ENCODE data around the gene FOXD4L6. TPM values are rescaled to one million over a fixed set of nuclear protein-coding genes. Genes with fewer than 3 reads are reported as not detected.
"Not testable (repeated sequence)": the region's sequence is repeated elsewhere in the genome, so short reads cannot be mapped to it uniquely, and the experiment has no call there.

Gene FOXD4L6
- total and polyA plus RNA-seq, 10 of the 15 experiments (the other 5 are each of a cell fraction or from before 2014, with no cell fraction given): 0.04 TPM; not detected in 9

DNA sequence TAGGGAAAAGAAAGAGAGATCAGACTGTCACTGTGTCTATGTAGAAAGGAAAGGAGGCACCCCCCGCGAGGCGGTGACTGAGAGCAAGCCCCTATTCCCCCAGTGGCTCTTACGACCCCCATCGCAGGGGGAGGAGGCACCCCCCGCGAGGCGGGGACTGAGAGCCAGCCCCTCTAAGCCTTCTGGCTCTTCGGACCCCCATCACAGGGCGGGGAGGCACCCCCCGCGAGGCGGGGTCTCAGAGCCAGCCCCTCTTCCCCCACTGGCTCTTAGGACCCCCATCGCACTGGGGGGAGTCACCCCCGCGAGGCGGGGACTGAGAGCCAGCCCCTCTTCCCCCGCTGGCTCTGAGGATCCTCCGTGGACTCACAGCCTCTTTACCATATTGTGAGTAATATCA, 23.9 kb downstream of the FOXD4L6 start:
- SMC1A ChIA-PET (ENCODE audit: uncharacterized antibody, unreplicated experiment); RAD21 ChIA-PET (ENCODE audit: unreplicated experiment); H3K9me3 ChIP-seq (replicated peaks; ENCODE audit: control insufficient read depth, insufficient read depth, low read length); H3K79me2 ChIP-seq (ENCODE audit: control insufficient read depth, insufficient read depth, low read length); ATAC-seq; CTCF ChIA-PET; H3K27ac ChIP-seq (ENCODE audit: control insufficient read depth, insufficient read depth); BruUV-seq (replicated peaks); H3K4me1 ChIP-seq (ENCODE audit: control insufficient read depth, insufficient read depth, low read length); H2AFZ ChIP-seq (ENCODE audit: control insufficient read depth, low read depth, low read length); FAIRE-seq; H3K4me2 ChIP-seq (ENCODE audit: control insufficient read depth, insufficient read depth); intact Hi-C loops (cut with micrococcal nuclease; ENCODE audit: unreplicated experiment); POLR2A ChIA-PET; H4K20me1 ChIP-seq (ENCODE audit: control insufficient read depth, insufficient read depth); H3K36me3 ChIP-seq (ENCODE audit: control insufficient read depth in 2 of 2, insufficient read depth in 2 of 2, low read length in 1 of 2); H3K9ac ChIP-seq (ENCODE audit: control insufficient read depth, insufficient read depth, low read length); in situ Hi-C loops (cut with MboI); H3K4me3 ChIP-seq; H3K27me3 ChIP-seq (replicated peaks in 1 of 2; ENCODE audit: control insufficient read depth in 2 of 2, insufficient read depth in 2 of 2, low read length in 1 of 2); DNase-seq (ENCODE audit: low read depth, low spot score): not testable (repeated sequence)
- WGBS (ENCODE audit: insufficient coverage, insufficient replicate concordance, low lambda C conversion rate, missing lambda C conversion rate): 38% methylated on average over 9 of the region's 19 CpGs

GRCh38 chr9:41100508-41100907, 28.0 kb downstream of the FOXD4L6 start:
- SMC1A ChIA-PET (ENCODE audit: uncharacterized antibody, unreplicated experiment); H3K4me3 ChIP-seq; H3K4me2 ChIP-seq (ENCODE audit: control insufficient read depth, insufficient read depth); intact Hi-C loops (cut with micrococcal nuclease; ENCODE audit: unreplicated experiment); ATAC-seq; H3K27me3 ChIP-seq (replicated peaks in 1 of 2; ENCODE audit: control insufficient read depth in 2 of 2, insufficient read depth in 2 of 2, low read length in 1 of 2); H3K27ac ChIP-seq (ENCODE audit: control insufficient read depth, insufficient read depth); H3K9me3 ChIP-seq (replicated peaks; ENCODE audit: control insufficient read depth, insufficient read depth, low read length); DNase-seq (ENCODE audit: low read depth, low spot score); BruUV-seq (replicated peaks); H3K36me3 ChIP-seq (ENCODE audit: control insufficient read depth in 2 of 2, insufficient read depth in 2 of 2, low read length in 1 of 2); H3K4me1 ChIP-seq (ENCODE audit: control insufficient read depth, insufficient read depth, low read length); POLR2A ChIA-PET; H3K79me2 ChIP-seq (ENCODE audit: control insufficient read depth, insufficient read depth, low read length); RAD21 ChIA-PET (ENCODE audit: unreplicated experiment); H4K20me1 ChIP-seq (ENCODE audit: control insufficient read depth, insufficient read depth); FAIRE-seq; in situ Hi-C loops (cut with MboI); H2AFZ ChIP-seq (ENCODE audit: control insufficient read depth, low read depth, low read length); H3K9ac ChIP-seq (ENCODE audit: control insufficient read depth, insufficient read depth, low read length); CTCF ChIA-PET: not testable (repeated sequence)
- WGBS (ENCODE audit: insufficient coverage, insufficient replicate concordance, low lambda C conversion rate, missing lambda C conversion rate): 45% methylated on average over 7 of the region's 7 CpGs

DNA sequence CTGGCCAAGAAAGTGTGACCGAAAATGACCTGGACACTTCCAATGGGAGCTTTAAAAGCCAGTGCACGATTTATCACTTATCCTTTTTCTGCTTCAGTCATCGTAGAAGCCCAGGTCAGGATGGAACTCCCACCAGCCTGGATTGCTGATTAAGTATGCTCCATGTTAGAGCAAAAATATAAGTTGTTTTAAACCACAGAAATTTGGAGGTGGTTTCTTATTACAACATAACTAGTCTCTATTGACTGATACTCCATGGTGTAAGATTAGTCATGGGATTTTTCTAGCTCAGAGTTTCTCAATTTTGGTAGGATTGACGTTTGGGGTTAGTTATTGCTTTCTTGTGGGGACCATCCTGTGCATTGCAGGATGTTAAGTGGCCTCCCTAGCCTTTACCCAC, 29.7 kb downstream of the FOXD4L6 start:
- H3K36me3 ChIP-seq (ENCODE audit: control insufficient read depth in 2 of 2, insufficient read depth in 2 of 2, low read length in 1 of 2); H3K27ac ChIP-seq (ENCODE audit: control insufficient read depth, insufficient read depth); BruUV-seq (replicated peaks); CTCF ChIA-PET; POLR2A ChIA-PET; FAIRE-seq; H3K4me2 ChIP-seq (ENCODE audit: control insufficient read depth, insufficient read depth); H3K27me3 ChIP-seq (replicated peaks in 1 of 2; ENCODE audit: control insufficient read depth in 2 of 2, insufficient read depth in 2 of 2, low read length in 1 of 2); H3K9ac ChIP-seq (ENCODE audit: control insufficient read depth, insufficient read depth, low read length); H3K9me3 ChIP-seq (replicated peaks; ENCODE audit: control insufficient read depth, insufficient read depth, low read length); in situ Hi-C loops (cut with MboI); RAD21 ChIA-PET (ENCODE audit: unreplicated experiment); DNase-seq (ENCODE audit: low read depth, low spot score); H4K20me1 ChIP-seq (ENCODE audit: control insufficient read depth, insufficient read depth); intact Hi-C loops (cut with micrococcal nuclease; ENCODE audit: unreplicated experiment); SMC1A ChIA-PET (ENCODE audit: uncharacterized antibody, unreplicated experiment); H3K79me2 ChIP-seq (ENCODE audit: control insufficient read depth, insufficient read depth, low read length); H3K4me3 ChIP-seq; H2AFZ ChIP-seq (ENCODE audit: control insufficient read depth, low read depth, low read length); H3K4me1 ChIP-seq (ENCODE audit: control insufficient read depth, insufficient read depth, low read length): not testable (repeated sequence)
- ATAC-seq: peak; percentile 72
- 4% methylated on average over 4 of the region's 4 CpGs for WGBS (ENCODE audit: insufficient coverage, insufficient replicate concordance, low lambda C conversion rate, missing lambda C conversion rate)

DNA sequence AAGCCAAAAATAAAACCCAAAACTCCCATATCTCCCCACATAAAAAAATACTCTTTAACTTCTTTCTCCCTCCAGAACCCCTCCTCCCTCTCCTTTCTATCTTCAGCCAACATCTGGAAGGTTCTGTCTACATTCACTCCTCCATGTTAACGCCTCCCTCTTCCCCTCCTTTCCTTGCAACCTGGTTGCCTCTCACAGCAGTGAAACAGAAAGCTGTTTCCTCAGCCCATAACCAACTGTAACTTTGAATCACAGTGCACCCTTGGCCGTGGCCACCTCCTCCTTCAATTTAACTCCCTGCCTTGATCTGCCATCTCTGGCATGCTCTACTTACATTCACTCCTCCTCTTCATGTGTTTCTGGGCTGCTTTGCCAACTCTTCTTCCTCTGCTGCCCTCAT, 33.4 kb downstream of the FOXD4L6 start:
- RAD21 ChIA-PET (ENCODE audit: unreplicated experiment); H2AFZ ChIP-seq (ENCODE audit: control insufficient read depth, low read depth, low read length); intact Hi-C loops (cut with micrococcal nuclease; ENCODE audit: unreplicated experiment); BruUV-seq (replicated peaks); DNase-seq (ENCODE audit: low read depth, low spot score); SMC1A ChIA-PET (ENCODE audit: uncharacterized antibody, unreplicated experiment); in situ Hi-C loops (cut with MboI); FAIRE-seq; H3K9ac ChIP-seq (ENCODE audit: control insufficient read depth, insufficient read depth, low read length); POLR2A ChIA-PET; H3K4me1 ChIP-seq (ENCODE audit: control insufficient read depth, insufficient read depth, low read length); H3K27ac ChIP-seq (ENCODE audit: control insufficient read depth, insufficient read depth); H3K27me3 ChIP-seq (replicated peaks in 1 of 2; ENCODE audit: control insufficient read depth in 2 of 2, insufficient read depth in 2 of 2, low read length in 1 of 2); H3K79me2 ChIP-seq (ENCODE audit: control insufficient read depth, insufficient read depth, low read length); H3K4me2 ChIP-seq (ENCODE audit: control insufficient read depth, insufficient read depth); H3K4me3 ChIP-seq; CTCF ChIA-PET; H4K20me1 ChIP-seq (ENCODE audit: control insufficient read depth, insufficient read depth); H3K9me3 ChIP-seq (replicated peaks; ENCODE audit: control insufficient read depth, insufficient read depth, low read length); H3K36me3 ChIP-seq (ENCODE audit: control insufficient read depth in 2 of 2, insufficient read depth in 2 of 2, low read length in 1 of 2): not testable (repeated sequence)
- ATAC-seq: peak; percentile 65
- WGBS (ENCODE audit: insufficient coverage, insufficient replicate concordance, low lambda C conversion rate, missing lambda C conversion rate): 2% methylated on average over 2 of the region's 2 CpGs
